GM10248 (cell line): Measurements from ENCODE around the gene KIDINS220.

Source experiments
- CTCF ChIA-PET: fragments of 300-600 bp; sonication (Branson Sonifier 250); formaldehyde crosslinking; extraction: SDS; loops from one replicate; lab custom pipeline; 2021; ENCODE audit warnings: antibody characterized with exemption; lab: Yijun Ruan, JAX
- POLR2A ChIA-PET: fragments of 350-650 bp; sonication (Branson Sonifier 250); formaldehyde crosslinking; extraction: SDS; loops from one replicate; lab custom pipeline; 2020; ENCODE audit warnings: antibody characterized with exemption; lab: Yijun Ruan, JAX
- DNase-seq: peaks from one replicate; pipeline ENCODE4 v3.0.0; 2012; ENCODE audit errors: extremely low spot score
- TF ChIP-seq, protein P1 (sequence below): IDR thresholded peaks from 2 replicates; pipeline ENCODE4 v1.5.1; 2012; ENCODE audit warnings: mild to moderate bottlenecking, low read depth; ENCODE audit errors: extremely low read depth, missing control alignments, control extremely low read depth

The KIDINS220 gene

GRCh38 chr2:8837795-8838140 is 355 bp upstream of the KIDINS220 start:
- ChIA-PET CTCF (no interaction called here), POLR2A (no interaction called here)
- no peak for DNase-seq
- TF ChIP-seq, protein P1, sequence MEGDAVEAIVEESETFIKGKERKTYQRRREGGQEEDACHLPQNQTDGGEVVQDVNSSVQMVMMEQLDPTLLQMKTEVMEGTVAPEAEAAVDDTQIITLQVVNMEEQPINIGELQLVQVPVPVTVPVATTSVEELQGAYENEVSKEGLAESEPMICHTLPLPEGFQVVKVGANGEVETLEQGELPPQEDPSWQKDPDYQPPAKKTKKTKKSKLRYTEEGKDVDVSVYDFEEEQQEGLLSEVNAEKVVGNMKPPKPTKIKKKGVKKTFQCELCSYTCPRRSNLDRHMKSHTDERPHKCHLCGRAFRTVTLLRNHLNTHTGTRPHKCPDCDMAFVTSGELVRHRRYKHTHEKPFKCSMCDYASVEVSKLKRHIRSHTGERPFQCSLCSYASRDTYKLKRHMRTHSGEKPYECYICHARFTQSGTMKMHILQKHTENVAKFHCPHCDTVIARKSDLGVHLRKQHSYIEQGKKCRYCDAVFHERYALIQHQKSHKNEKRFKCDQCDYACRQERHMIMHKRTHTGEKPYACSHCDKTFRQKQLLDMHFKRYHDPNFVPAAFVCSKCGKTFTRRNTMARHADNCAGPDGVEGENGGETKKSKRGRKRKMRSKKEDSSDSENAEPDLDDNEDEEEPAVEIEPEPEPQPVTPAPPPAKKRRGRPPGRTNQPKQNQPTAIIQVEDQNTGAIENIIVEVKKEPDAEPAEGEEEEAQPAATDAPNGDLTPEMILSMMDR: no peak

DNA sequence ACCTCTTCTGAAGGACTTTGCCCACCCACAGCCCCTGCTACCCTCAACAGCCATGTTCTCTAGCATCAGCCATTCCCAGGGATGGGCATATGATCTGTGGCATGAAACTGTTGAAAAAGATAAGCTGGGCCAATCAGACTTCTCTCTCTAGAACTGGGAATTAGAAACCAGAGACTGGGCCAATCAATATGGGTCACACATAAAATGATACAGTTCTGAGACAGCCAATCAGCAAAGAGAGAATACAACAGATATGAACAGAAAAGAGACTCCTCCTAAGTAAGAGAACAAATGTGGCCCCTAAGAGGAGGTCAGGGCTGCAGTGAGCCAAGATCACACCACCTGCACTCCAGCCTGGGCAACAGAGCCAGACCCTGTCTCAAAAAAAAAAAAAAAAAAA is 2.1 kb downstream of the KIDINS220 start:
- CTCF ChIA-PET: interaction anchor here (1.3 kb wide), 1 partner anchor 1237 kb away, joined by 3 read pairs; no protein-coding TSS in a partner anchor

GRCh38 chr2:8833853-8834252 is 3.6 kb downstream of the KIDINS220 start:
- no peak for DNase-seq
- TF ChIP-seq, protein P1: no peak

More for the DNA sequence above, 2.1 kb downstream of the KIDINS220 start:
- TF ChIP-seq, protein P1: no peak
- POLR2A ChIA-PET: no interaction called here
- DNase-seq: no peak

GRCh38 chr2:8831516-8831915 is 5.9 kb downstream of the KIDINS220 start:
- POLR2A ChIA-PET: no interaction called here
- CTCF ChIA-PET: interaction anchor here (3.1 kb wide), 1 partner anchor 14 kb away, joined by 15 read pairs; no protein-coding TSS in a partner anchor
- DNase-seq: no peak
- TF ChIP-seq, protein P1: no peak

More at GRCh38 chr2:8833853-8834252, 3.6 kb downstream of the KIDINS220 start:
- POLR2A ChIA-PET: interaction anchor here (0.7 kb wide), 1 partner anchor 152 kb away, joined by 5 read pairs; the partner anchor contains the start of gene ID2
- CTCF ChIA-PET: interaction anchor here (1.0 to 1.3 kb wide), 2 partner anchors 28 to 1239 kb away, joined by 3 read pairs; no protein-coding TSS in a partner anchor

DNA sequence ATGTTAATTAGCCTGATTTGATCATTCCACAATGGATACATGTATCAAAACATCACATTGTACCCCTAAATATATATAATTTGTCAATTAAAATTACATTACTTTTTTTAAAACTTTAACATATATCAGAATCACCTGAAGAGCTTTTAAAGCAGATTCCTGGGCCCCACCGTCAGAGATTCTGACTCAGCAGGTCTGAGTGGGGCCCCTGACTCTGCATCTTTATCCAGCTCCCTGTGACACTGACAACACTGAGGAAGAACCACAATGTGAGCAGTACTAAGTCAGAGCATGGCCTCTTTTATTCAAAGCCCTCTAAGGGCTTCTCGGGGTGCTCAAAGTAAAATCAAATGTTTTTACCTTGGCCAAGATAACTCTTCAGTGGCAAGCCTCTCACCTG is 9.7 kb downstream of the KIDINS220 start:
- ChIA-PET CTCF (interaction anchor here (1.1 to 1.5 kb wide), 2 partner anchors 10 to 46 kb away, joined by 3 to 6 read pairs; no protein-coding TSS in a partner anchor), POLR2A (no interaction called here)
- TF ChIP-seq, protein P1: no peak
- no peak for DNase-seq

DNA sequence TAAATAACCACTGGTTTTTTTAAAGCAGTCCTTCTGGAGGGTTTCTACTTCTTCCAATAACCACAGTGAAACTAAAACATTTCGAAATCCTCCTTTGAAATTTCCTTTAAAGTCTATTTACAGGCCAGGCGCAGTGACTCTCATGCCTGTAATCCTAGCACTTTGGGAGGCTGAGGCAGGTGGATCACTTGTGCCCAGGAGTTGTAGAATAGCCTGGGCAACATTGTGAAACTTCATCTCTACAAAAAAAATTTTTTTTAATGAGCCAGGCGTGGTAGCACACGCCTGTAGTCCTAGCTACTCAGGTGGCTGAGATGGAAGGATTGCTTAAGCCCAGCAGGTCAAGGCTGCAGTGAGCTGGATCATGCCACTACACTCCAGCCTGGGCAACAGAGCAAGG is 15.2 kb downstream of the KIDINS220 start:
- DNase-seq: no peak
- ChIA-PET CTCF (interaction anchor here (2.2 kb wide), 1 partner anchor 16 kb away, joined by 7 read pairs; no protein-coding TSS in a partner anchor), POLR2A (no interaction called here)
- TF ChIP-seq, protein P1: no peak
